MCF 10A (cell line): ENCODE measurements around the gene CEP70. TPM values are rescaled to one million over a fixed set of nuclear protein-coding genes. Genes with fewer than 3 reads are reported as not detected.
"Not testable (repeated sequence)": the region's sequence is repeated elsewhere in the genome, so short reads cannot be mapped to it uniquely, and the experiment has no call there.

Experiments
- BruUV-seq: library from RNA; stranded (reverse); fragments of 400-500 nt; replicated peaks from 2 replicates; lab custom pipeline; 2021; lab: Mats Ljungman, UMichigan
- CTCF ChIA-PET: fragments of 300-600 bp; sonication (Branson Sonifier 250); formaldehyde crosslinking; extraction: SDS; loops from one replicate; lab custom pipeline; 2021; ENCODE audit warnings: antibody characterized with exemption, inconsistent platforms; lab: Yijun Ruan, JAX
- POLR2A ChIA-PET: fragments of 300-600, 350-650 bp; sonication (Branson Sonifier 250); formaldehyde crosslinking; extraction: SDS; loops from one replicate; lab custom pipeline; 2020; ENCODE audit warnings: antibody characterized with exemption, inconsistent platforms; lab: Yijun Ruan, JAX
- DNase-seq: peaks from one replicate; pipeline ENCODE4 v3.0.0-alpha.2; 2018; ENCODE audit not compliant: unreplicated experiment
- H3K27ac Mint-ChIP-seq: one replicate; pipeline ENCODE4 v1.8.0; 2022; ENCODE audit warnings: mild to moderate bottlenecking, low read depth, mixed read lengths; ENCODE audit not compliant: unreplicated experiment
- H3K27me3 Mint-ChIP-seq: one replicate; pipeline ENCODE4 v1.8.0; 2022; ENCODE audit warnings: mixed read lengths; ENCODE audit not compliant: insufficient read depth, unreplicated experiment
- H3K36me3 Mint-ChIP-seq: one replicate; pipeline ENCODE4 v1.8.0; 2022; ENCODE audit warnings: mild to moderate bottlenecking, moderate library complexity, mixed read lengths; ENCODE audit not compliant: insufficient read depth, unreplicated experiment
- H3K4me1 Mint-ChIP-seq: one replicate; pipeline ENCODE4 v1.8.0; 2022; ENCODE audit warnings: mixed read lengths; ENCODE audit not compliant: insufficient read depth, unreplicated experiment
- H3K4me3 Mint-ChIP-seq: one replicate; pipeline ENCODE4 v1.8.0; 2022; ENCODE audit warnings: mild to moderate bottlenecking, moderate library complexity, mixed read lengths; ENCODE audit not compliant: unreplicated experiment
- H3K9me3 Mint-ChIP-seq: one replicate; pipeline ENCODE4 v1.8.0; 2022; ENCODE audit warnings: mixed read lengths; ENCODE audit not compliant: unreplicated experiment
- CTCF ChIP-seq: fragments of 200-600 bp; IDR thresholded peaks from one replicate; pipeline ENCODE4 v1.8.0; 2022; ENCODE audit warnings: antibody characterized with exemption, mild to moderate bottlenecking; ENCODE audit not compliant: unreplicated experiment
- intact Hi-C: fragments of 100-400 bp; cut with micrococcal nuclease; formaldehyde crosslinking; loops from 2 replicates; pipeline ENCODE4 v1.14.1; 2022
- total RNA-seq: library from RNA; stranded (reverse); gene quantifications from 2 replicates; pipeline ENCODE4 v1.2.3, GENCODE V29; 2022

CEP70 gene
- total RNA-seq, 1 experiment from 2014 or later: 21.3 TPM

GRCh38 chr3:138498991-138499390 is 95.1 kb downstream of the CEP70 start:
- no TSS peak for BruUV-seq
- no peak overlapping the region for H3K27ac Mint-ChIP-seq
- peaks cover 16% of the 10 kb centered on the region for H3K36me3 Mint-ChIP-seq
- H3K4me3 Mint-ChIP-seq: no peak overlapping the region
- no peaks in the 10 kb centered on the region for H3K9me3 Mint-ChIP-seq
- no peak for DNase-seq
- TF ChIP-seq CTCF: no peak
- H3K27me3 Mint-ChIP-seq: no peaks in the 10 kb centered on the region
- H3K4me1 Mint-ChIP-seq: peaks cover 11% of the 10 kb centered on the region
- intact Hi-C loops: loop anchor here (10.0 kb wide), 1 partner anchor 336 kb away; the partner anchor contains the start of gene PIK3CB
- ChIA-PET POLR2A (interaction anchor here (0.9 kb wide), 1 partner anchor 9 kb away, joined by 3 read pairs; no protein-coding TSS in a partner anchor), CTCF (interaction anchor here (1.0 to 1.3 kb wide), 3 partner anchors 81 to 215 kb away, joined by 3 to 4 read pairs (median 3); partner anchors contain the start of gene CEP70)

DNA sequence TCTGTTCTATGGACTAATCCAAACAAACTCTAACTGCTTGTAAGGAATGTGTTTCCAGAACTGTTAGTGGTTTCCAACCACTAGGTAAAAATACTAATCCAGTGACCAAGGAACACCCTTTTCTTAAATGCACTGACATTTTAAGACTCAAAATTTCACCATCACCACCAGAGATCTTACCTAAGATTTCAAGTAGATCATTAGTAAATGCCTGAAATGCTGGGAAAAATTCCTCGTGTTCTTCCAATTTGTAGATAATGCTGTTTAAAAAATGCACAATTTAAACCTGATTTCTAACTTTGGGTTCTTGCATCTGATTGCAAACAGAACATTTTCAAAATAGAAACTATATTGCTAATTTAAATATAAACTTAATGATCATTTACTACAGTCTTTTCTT is 96.2 kb downstream of the CEP70 start:
- Mint-ChIP-seq H3K36me3 (peaks cover 16% of the 10 kb centered on the region), H3K4me3 (no peak overlapping the region), H3K27ac (no peak overlapping the region), H3K9me3 (no peaks in the 10 kb centered on the region), H3K4me1 (peaks cover 16% of the 10 kb centered on the region), H3K27me3 (no peaks in the 10 kb centered on the region)
- CTCF ChIA-PET: interaction anchor here (0.7 to 1.3 kb wide), 3 partner anchors 56 to 214 kb away, joined by 3 to 4 read pairs (median 3); partner anchors contain the start of gene CEP70
- POLR2A ChIA-PET: no interaction called here
- intact Hi-C loops: loop anchor here (10.0 kb wide), 1 partner anchor 337 kb away; the partner anchor contains the start of gene PIK3CB
- BruUV-seq: no TSS peak
- no peak for DNase-seq
- no peak for TF ChIP-seq CTCF

DNA sequence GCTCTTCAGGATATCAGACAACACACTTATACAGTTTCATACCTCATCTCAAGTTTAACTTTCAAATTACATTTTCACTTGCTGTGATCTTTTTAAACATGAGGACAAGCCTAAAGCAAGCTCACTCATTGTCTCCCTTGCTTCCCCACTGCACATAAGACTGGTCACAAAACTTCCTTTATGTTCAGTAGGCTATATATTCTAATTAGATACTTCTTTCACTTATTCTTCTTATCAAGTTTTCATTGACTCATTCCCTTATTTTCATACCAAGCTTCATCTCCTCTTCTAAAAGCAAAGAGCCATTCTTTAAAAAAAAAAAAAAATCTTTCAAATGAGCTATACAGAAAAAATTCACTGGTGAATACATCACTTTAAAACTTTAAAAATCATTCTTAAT is 97.0 kb downstream of the CEP70 start:
- no peak for TF ChIP-seq CTCF
- no peak for DNase-seq
- intact Hi-C loops: loop anchor here (10.0 kb wide), 1 partner anchor 338 kb away; the partner anchor contains the start of gene PIK3CB
- Mint-ChIP-seq H3K36me3 (peaks cover 16% of the 10 kb centered on the region), H3K9me3 (no peaks in the 10 kb centered on the region), H3K4me3 (no peak overlapping the region), H3K4me1 (peaks cover 16% of the 10 kb centered on the region), H3K27ac (no peak overlapping the region), H3K27me3 (no peaks in the 10 kb centered on the region)
- POLR2A ChIA-PET: interaction anchor here (0.7 kb wide), 1 partner anchor 10 kb away, joined by 4 read pairs; no protein-coding TSS in a partner anchor
- no TSS peak for BruUV-seq
- CTCF ChIA-PET: interaction anchor here (0.5 kb wide), 1 partner anchor 69 kb away, joined by 3 read pairs; no protein-coding TSS in a partner anchor

GRCh38 chr3:138496436-138496835 is 97.6 kb downstream of the CEP70 start:
- peaks cover 16% of the 10 kb centered on the region for H3K36me3 Mint-ChIP-seq
- no peak for TF ChIP-seq CTCF
- H3K9me3 Mint-ChIP-seq: no peaks in the 10 kb centered on the region
- no TSS peak for BruUV-seq
- H3K27me3 Mint-ChIP-seq: no peaks in the 10 kb centered on the region
- intact Hi-C loops: loop anchor here (10.0 kb wide), 1 partner anchor 338 kb away; the partner anchor contains the start of gene PIK3CB
- DNase-seq: no peak
- no peak overlapping the region for H3K4me3 Mint-ChIP-seq
- ChIA-PET POLR2A (interaction anchor here (0.6 kb wide), 1 partner anchor 16 kb away, joined by 3 read pairs; no protein-coding TSS in a partner anchor), CTCF (interaction anchor here (0.7 kb wide), 1 partner anchor 74 kb away, joined by 3 read pairs; no protein-coding TSS in a partner anchor)
- H3K4me1 Mint-ChIP-seq: peaks cover 16% of the 10 kb centered on the region
- no peak overlapping the region for H3K27ac Mint-ChIP-seq

DNA sequence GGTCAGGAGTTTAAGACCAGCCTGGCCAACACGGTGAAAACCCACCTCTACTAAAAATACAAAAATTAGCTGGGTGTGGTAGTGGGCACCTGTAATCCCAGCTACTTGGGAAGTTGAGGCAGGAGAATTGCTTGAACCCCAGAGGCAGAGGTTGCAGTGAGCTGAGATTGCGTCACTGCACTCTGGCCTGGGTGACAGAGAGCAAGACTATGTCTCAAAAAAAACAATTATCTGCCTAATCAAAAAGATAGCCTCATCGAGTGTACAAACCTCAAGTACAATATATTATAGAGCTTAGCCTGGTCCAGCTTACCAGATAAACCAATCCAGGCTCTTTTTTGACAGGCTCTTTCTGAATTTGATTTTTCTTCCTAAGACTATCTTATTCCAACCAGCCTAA is 98.4 kb downstream of the CEP70 start:
- not testable (repeated sequence) for BruUV-seq, H3K27ac Mint-ChIP-seq, H3K27me3 Mint-ChIP-seq, DNase-seq, H3K9me3 Mint-ChIP-seq, H3K4me3 Mint-ChIP-seq
- H3K4me1 Mint-ChIP-seq: peaks cover 16% of the 10 kb centered on the region
- intact Hi-C loops: loop anchor here (10.0 kb wide), 1 partner anchor 339 kb away; the partner anchor contains the start of gene PIK3CB
- POLR2A ChIA-PET: interaction anchor here (0.6 kb wide), 1 partner anchor 15 kb away, joined by 3 read pairs; no protein-coding TSS in a partner anchor
- peaks cover 16% of the 10 kb centered on the region for H3K36me3 Mint-ChIP-seq
- CTCF ChIA-PET: interaction anchor here (0.7 kb wide), 1 partner anchor 73 kb away, joined by 3 read pairs; no protein-coding TSS in a partner anchor
